ENCODE measurements around the gene COL4A3.

GRCh38 chr2:227219312-227220105, 55.1 kb downstream of the COL4A3 start:
- no peak for TF ChIP-seq CTCF (IDR thresholded peaks at IDR 0.05; ENCODE audit: borderline replicate concordance, extremely low read depth, low read length, poor library complexity, severe bottlenecking)
- no peak for TF ChIP-seq EZH2 (IDR thresholded peaks at IDR 0.05; ENCODE audit: borderline replicate concordance, low read depth, low read length, severe bottlenecking)

Data from DND-41 (cell line).